ENCODE measurements around the gene PATL2.

DNA sequence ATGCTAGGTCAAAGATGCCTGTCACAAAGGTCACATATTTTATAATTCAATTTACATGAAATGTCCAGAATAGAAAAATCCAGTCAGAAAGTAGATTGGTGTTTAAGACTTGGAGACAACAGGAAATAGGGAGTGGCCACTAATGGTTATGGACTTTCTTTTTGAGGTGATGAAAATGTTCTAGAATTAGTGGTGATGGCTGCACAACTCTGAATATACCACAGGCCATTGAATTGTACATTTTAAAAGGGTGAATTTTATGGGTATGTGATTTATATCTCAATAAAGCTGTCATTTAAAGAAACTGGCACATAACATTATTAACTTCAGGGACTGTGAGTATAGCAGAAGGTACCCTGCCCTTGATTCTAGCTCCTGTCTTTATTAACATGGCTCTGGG, 63.5 kb downstream of the PATL2 start:
- TF ChIP-seq CTCF (IDR thresholded peaks at IDR 0.05; ENCODE audit: insufficient read depth, low read length), result no peak
- no peak for TF ChIP-seq POLR2AphosphoS5 (IDR thresholded peaks at IDR 0.05; ENCODE audit: low read depth)
- no peak for TF ChIP-seq GABPA (IDR thresholded peaks at IDR 0.05; ENCODE audit: low read depth)
- TF ChIP-seq SPI1 (IDR thresholded peaks at IDR 0.05; ENCODE audit: borderline replicate concordance, low read depth), result no peak
